Spleen (tissue), 7 donors: ENCODE data around the gene ITCH.
"Not testable (repeated sequence)": the region's sequence is repeated elsewhere in the genome, so short reads cannot be mapped to it uniquely, and the experiment has no call there.

Experiments
- POLR2A ChIP-seq, 3 donors: fragments of 450-650 bp; IDR thresholded peaks; one replicate each; pipeline ENCODE4 v1.5.1; 2017; ENCODE audit warnings: antibody characterized with exemption in 3 of 3, mild to moderate bottlenecking in 1 of 3
- POLR2AphosphoS5 ChIP-seq, 3 donors: sonication (generic); formaldehyde crosslinking; IDR thresholded peaks; one replicate each; pipeline ENCODE4 v1.5.1; 2017; ENCODE audit warnings: antibody characterized with exemption in 3 of 3
- TF ChIP-seq, protein P1 (sequence below), 11 experiments: fragments of 200-600 bp in 7 of 11; fragments of 450-650 bp in 4 of 11; sonication (generic) in 4 of 11; IDR thresholded peaks in 8 of 11; conservative IDR thresholded peaks in 3 of 11; 1 replicate in 7 of 11; 2 replicates in 4 of 11; pipeline versions ENCODE4 v1.4.0 to v1.8.0; 2016 to 2021; ENCODE audit warnings: antibody characterized with exemption in 11 of 11, inconsistent platforms in 4 of 11, mild to moderate bottlenecking in 1 of 11
- donor health status: DM: no; HTN: no; CAD: no; lungs with moderate emphysema.
- donor health status: DM: no; HTN: no; CAD: no.
- donor health status: DM: no; HTN: no; CAD: no.

DNA sequence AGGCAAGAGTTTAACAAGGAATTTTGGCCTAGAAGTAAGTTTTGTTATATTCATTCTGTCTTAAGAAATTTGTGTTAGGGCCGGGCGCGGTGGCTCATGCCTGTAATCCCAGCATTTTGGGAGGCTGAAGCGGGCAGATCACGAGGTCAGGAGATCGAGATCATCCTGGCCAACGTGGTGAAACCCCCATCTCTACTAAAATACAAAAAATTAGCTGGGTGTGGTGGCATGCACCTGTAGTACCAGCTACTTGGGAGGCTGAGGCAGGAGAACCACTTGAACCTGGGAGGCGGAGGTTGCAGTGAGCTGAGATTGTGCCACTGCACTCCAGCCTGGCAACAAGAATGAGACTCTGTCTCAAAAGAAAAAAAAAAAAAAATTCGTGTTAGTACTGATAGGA is 4.8 kb downstream of the ITCH start:
- TF ChIP-seq, protein P1, sequence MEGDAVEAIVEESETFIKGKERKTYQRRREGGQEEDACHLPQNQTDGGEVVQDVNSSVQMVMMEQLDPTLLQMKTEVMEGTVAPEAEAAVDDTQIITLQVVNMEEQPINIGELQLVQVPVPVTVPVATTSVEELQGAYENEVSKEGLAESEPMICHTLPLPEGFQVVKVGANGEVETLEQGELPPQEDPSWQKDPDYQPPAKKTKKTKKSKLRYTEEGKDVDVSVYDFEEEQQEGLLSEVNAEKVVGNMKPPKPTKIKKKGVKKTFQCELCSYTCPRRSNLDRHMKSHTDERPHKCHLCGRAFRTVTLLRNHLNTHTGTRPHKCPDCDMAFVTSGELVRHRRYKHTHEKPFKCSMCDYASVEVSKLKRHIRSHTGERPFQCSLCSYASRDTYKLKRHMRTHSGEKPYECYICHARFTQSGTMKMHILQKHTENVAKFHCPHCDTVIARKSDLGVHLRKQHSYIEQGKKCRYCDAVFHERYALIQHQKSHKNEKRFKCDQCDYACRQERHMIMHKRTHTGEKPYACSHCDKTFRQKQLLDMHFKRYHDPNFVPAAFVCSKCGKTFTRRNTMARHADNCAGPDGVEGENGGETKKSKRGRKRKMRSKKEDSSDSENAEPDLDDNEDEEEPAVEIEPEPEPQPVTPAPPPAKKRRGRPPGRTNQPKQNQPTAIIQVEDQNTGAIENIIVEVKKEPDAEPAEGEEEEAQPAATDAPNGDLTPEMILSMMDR (IDR thresholded peaks at IDR 0.05 in 8 of 11, conservative IDR thresholded peaks at IDR 0.05 in 3 of 11), result not testable (repeated sequence)
- TF ChIP-seq POLR2AphosphoS5, POLR2A (IDR thresholded peaks at IDR 0.05): not testable (repeated sequence)
